GM18870 (cell line): ENCODE measurements around the gene MIEF1.
"Not testable (repeated sequence)": the region's sequence is repeated elsewhere in the genome, so short reads cannot be mapped to it uniquely, and the experiment has no call there.

Source experiments
- ATAC-seq: cut with Tn5 transposase; IDR thresholded peaks from one replicate; pipeline ENCODE4 v1.9.1; 2021; ENCODE audit warnings: moderate library complexity; ENCODE audit not compliant: unreplicated experiment

MIEF1 gene

DNA sequence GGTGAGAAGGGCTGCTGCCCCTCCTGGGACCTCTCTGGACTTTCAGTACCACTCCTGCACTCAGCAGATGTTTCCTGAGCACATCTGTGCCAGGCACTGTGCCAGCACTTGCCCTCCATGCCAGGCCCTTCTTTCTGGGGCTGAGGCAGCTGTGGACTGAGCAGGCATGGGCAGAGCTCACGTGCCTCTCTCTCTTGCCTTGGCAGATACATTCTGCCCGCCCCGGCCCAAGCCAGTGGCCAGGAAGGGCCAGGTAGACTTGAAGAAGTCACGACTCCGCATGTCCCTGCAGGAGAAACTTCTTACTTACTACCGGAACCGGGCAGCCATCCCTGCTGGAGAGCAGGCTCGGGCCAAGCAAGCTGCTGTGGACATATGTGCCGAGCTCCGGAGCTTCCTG lies 9.9 kb downstream of the MIEF1 start:
- ATAC-seq: no peak

DNA sequence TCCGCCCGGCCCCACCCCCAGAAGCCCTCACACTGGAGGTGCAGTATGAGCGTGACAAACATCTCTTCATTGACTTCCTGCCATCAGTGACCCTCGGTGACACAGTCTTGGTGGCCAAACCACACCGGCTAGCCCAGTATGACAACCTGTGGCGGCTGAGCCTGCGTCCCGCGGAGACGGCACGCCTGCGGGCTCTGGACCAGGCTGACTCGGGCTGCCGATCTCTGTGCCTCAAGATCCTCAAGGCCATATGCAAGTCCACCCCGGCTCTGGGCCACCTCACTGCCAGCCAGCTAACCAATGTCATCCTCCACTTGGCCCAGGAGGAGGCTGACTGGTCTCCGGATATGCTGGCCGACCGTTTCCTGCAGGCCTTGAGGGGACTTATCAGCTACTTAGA lies 11.7 kb downstream of the MIEF1 start:
- ATAC-seq: no peak

DNA sequence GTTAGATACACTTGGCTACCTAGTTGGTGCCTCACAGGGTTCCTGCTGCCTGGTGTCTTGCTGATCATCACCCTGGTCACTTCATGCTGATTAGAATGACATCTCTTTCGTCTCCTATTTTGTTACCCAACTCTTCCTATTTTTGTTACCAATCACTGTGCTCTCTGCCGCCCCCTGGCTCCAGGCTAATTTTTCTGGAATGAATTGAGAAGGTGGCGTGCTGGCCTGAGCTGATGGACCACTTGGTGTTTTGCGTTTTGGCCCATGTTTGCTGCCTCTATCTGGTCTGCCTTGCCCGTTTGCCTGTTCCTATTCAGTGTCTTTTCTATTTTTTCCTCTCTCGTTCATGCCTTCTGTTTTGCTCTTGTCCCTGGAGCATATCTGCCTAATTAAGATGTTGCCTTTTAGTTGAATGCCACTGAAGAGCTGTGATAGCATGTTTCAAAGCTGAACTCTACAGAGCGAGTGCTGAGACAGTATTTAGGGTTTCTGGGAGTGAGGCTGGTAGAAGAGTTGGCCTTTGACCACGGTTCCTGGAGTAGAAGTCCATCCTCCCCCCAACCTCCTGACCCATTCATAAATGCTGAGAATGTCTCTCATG lies 12.4 kb downstream of the MIEF1 start:
- ATAC-seq: no peak

DNA sequence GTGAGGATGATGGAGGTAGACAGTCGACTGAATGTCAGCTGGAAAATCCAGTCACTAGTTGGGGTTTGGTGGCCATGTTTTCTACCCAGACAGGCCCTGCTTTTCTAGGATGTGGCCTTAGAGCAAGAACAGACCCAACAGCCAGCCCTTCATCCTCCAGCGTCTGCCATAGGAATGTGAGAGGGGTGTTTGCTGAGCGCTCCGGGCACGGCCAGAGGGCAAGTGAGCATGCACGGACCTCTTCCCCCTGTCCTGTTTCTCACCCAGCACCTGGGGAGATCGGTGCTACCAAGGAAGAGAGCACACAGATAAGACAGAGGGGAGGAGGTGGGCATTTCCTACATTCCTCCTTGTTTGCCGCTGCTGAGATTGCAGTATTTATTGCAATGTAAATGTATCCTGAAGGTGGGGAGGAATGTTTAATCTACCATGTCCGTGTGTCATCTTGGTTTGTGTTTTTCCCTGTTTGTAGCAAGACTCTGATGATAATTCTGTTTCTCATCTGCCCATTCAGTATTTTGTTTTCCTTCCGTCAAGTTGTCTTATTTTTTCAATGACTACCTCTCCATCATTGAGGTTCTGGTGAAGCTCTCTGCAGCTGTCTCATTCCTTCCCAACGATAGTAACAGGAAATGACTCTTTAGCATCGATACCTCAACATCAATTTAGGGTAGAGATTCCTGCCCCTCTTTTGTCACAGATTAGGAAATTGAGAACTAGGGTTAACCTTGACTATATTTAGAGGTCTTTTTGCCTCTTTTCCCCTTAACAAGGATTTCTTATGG lies 13.4 kb downstream of the MIEF1 start:
- no peak for ATAC-seq

DNA sequence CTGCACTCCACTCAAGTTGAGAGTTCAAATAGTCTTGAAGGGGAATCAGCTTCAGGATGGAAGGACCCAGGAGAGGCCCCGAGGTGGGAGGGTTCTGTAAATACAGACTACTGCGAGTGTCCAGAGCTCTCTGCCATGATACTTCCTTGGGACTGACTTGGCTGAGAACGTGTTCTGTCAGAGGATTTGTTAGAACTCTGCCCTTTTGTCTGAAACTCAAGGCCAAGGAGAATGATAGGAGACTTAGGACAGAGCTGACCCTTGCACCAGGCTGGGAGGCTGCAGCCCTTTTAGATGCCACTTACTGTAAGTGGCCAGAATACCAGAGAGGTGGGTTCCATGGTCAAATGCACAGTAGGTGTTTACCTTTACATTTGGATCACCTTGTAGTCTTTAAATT lies 15.4 kb downstream of the MIEF1 start:
- no peak for ATAC-seq

DNA sequence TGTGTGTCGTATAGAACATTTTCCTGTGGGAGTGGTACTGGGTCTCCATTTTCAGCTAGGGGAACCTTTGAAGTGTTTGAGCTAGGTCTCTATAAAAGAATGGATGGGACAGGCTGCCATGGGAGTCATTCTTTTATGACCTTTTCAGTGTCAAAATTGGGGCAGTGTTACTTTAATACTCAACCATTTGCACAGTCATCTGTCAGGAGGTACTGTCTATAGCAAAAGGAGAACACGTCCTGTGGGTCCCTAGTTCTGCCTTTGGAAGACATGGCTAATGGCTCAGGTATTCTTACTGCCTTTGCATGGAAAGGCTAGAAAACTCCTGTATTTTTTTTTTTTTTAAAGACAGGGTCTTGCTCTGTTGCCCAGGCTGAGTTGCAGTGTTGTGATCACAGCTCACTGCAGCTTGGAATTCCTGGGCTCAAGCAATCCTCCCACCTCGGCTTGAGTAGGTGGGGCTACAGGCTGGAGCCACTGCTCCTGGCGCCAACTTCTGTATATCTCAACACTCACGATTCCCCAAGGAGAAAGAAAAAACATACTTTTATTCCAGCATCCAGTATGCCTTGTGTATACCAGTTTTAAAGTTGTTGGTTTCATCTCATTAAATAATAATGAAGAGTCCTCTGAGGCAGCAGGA lies 16.2 kb downstream of the MIEF1 start:
- no peak for ATAC-seq

DNA sequence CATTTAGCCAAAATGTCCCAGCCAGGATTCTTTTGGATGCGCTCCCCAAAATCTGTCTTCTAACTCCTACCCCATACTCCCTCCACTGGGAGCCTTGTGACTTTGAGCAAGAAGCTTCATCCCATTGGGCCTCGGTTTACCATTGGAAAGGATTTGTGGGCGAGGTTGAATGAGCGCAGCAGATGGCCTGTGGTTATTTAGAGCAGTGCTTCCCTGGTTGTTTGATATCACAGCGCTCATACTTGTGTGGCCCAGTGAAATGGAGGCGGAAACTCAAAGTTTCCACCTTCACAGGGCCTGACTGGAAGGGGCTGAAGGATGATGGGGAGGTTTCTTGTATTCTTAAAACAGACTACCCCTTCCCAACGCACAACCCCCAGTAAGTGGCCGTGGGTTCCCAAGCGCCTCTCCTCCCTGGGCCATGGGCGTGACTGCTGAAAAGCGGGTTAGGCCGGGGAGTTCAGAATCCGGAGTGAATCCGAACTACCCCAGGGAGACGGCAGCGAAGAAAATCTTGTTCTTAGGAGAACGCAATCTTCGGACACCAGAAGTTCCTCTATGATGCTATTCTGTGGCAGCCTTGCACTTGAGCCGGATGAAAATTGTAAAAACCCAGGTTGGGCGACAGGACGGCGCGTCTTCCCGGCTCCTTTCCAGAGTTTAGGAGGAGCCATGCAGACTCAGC lies 17.0 kb downstream of the MIEF1 start:
- ATAC-seq: no peak

DNA sequence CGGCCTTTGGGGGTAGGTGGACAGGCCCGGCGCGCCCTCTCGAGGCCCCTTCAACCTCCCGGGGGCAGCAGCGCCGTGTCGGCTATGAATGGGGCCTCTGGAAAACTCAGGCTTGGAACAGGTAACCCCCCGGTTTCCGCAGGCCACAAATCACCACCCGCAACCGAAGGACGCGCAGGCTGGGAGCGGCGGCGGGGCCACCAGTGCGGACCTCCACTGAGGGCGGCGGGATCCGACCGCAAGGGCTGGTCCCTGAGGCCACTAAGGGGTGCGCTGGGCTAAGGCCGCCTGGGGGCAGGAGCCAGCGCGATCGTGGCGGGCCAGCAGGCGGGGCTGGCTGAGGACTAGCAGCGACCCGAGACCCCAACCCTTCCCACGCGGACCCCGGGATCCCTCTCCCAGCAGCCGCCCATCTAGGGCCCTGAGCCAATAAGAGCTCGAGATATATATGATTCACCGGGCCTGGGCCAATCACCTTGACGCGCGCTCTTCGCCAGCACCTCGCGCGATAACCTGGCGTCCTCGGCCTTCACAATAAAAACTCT lies 17.7 kb downstream of the MIEF1 start:
- ATAC-seq: peak; percentile 74

DNA sequence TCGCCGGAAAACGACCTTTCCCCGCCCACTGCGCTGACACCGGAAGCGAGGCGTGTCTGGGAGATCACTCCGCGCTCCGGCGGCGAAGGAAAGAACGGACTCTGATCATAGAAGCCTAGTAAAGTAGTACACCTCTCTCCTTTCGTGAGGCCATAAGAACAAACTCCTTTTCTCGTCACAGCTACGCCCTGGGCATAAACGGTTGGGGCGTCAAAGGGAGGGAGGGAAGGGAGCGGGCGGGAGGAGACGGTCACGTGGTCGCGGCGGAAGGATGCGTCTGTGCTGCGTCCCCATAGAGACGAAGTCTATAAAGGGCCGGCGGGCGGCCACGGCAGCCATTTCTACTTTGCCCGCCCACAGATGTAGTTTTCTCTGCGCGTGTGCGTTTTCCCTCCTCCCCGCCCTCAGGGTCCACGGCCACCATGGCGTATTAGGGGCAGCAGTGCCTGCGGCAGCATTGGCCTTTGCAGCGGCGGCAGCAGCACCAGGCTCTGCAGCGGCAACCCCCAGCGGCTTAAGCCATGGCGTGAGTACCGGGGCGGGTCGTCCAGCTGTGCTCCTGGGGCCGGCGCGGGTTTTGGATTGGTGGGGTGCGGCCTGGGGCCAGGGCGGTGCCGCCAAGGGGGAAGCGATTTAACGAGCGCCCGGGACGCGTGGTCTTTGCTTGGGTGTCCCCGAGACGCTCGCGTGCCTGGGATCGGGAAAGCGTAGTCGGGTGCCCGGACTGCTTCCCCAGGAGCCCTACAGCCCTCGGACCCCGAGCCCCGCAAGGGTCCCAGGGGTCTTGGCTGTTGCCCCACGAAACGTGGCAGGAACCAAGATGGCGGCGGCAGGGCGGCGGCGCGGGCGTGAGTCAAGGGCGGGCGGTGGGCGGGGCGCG lies 18.4 kb downstream of the MIEF1 start, which contains the start of gene ATF4:
Gene ATF4 (plus strand): TSS at position 337 of the 880 bp plus-strand sequence. CDS start 884 bp downstream, outside the sequence.
- peak; percentile 27 for ATAC-seq

DNA sequence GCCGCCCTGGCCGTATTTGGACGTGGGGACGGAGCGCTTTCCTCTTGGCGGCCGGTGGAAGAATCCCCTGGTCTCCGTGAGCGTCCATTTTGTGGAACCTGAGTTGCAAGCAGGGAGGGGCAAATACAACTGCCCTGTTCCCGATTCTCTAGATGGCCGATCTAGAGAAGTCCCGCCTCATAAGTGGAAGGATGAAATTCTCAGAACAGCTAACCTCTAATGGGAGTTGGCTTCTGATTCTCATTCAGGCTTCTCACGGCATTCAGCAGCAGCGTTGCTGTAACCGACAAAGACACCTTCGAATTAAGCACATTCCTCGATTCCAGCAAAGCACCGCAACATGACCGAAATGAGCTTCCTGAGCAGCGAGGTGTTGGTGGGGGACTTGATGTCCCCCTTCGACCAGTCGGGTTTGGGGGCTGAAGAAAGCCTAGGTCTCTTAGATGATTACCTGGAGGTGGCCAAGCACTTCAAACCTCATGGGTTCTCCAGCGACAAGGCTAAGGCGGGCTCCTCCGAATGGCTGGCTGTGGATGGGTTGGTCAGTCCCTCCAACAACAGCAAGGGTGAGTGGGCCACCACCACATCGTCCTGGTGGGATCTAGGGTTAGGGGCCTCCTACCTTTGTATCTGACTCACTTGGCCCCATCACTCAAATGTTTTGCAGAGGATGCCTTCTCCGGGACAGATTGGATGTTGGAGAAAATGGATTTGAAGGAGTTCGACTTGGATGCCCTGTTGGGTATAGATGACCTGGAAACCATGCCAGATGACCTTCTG lies 19.2 kb downstream of the MIEF1 start:
- ATAC-seq: not testable (repeated sequence)

DNA sequence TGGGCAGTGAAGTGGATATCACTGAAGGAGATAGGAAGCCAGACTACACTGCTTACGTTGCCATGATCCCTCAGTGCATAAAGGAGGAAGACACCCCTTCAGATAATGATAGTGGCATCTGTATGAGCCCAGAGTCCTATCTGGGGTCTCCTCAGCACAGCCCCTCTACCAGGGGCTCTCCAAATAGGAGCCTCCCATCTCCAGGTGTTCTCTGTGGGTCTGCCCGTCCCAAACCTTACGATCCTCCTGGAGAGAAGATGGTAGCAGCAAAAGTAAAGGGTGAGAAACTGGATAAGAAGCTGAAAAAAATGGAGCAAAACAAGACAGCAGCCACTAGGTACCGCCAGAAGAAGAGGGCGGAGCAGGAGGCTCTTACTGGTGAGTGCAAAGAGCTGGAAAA lies 20.0 kb downstream of the MIEF1 start:
- not testable (repeated sequence) for ATAC-seq

DNA sequence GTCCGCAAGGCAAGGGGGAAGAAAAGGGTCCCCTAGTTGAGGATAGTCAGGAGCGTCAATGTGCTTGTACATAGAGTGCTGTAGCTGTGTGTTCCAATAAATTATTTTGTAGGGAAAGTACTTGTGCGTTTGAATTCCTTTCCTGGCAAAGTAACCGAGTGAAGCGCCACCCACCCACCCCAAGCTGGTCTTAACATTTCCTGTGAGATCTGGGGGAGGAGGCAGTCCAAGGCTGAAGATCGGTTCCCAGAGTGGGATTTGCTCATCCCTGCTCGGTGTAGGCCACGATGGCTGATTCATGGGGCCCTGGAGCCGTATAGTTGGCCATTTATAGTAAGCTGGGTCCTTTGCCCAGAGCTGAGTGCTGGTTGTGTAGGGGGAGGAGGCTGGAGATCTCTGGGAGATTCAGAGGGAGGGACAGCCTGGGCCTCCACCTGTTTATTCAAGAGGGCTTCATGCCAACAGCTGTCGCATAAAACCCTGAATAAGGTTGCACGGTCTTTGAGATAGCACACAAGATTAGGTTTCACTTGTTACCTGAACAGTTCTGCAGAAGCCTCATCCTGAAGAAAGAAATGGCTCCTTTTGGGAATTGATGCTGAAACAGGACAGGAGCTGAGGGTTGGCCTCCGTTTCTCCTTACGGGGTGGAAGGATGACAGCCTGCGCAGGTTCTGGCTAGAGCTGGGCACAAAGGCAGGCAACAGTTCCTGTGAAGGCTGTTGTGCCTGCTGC lies 20.6 kb downstream of the MIEF1 start:
- ATAC-seq: no peak

DNA sequence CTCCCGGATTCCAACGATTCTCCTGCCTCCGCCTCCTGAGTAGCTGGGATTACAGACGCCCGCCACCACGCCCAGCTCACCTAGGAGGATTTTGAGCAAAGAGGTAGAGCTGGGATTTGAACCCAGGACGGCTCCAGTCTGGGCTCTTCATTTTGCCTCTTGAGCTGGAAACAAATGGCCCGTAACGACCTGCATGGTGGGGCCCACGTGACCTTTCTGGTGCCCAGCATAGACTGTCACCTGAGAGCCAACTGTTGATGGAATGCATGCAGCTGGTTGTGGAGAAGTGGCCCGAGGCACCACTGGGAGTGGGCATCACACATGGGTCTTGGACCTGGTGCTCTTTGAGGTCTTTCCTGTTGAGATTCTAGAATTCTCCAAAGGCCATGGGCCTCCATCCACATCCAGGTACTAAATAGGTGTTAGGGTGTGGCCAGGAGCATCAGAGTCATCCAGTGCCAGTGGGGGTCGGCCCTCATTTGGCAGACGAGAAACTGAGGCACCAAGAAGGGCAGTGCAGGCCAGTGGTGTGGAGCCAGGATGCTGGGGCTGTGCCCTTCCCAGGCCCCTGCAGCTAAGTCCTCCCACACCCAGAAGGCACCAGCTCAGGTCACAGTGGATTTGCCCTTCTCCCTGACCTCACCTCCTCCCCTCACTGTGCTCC lies 22.1 kb downstream of the MIEF1 start:
- ATAC-seq: no peak

DNA sequence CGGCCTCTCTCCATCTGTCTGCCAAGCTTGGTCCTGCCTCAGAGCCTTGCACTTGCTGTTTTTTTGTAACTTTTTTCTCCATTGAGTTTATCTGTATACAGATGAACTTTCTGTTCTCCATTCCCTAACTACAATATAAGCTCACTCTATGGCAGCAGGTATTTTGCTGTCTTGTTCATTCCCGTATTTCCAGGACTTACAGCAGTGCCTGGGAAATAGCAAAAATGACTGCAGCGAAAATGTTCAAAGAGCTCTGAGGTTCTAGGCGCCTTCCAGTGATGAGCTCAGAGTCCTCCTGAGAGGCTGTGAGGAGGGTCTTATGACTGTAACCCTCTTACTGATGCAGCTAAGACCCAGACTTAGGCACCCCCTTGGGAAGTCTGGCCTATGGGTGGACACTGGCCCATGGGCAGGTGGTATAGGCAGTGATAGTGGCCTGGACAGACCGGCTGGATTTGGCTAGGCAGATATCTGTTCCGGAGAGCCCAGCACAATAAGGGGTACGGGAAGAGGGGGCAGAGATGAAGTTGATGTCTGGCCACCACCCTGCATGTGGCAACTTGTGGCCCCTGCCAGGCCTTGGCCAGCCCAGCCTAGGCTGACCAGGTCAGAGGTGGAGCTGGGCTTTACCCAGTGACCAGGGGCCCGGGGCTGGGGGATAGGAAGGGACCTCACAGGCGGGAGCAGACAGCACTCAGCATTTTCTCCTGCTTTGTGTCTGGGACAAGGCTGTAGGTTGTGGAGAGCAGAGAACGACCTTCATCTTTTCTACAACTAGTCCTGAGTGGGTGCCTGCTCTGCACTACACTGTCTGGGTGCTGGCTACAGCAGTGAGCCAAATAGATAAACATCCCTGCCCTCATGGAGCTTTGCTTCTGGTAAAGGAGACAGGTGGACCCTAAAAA lies 22.9 kb downstream of the MIEF1 start:
- ATAC-seq: no peak

DNA sequence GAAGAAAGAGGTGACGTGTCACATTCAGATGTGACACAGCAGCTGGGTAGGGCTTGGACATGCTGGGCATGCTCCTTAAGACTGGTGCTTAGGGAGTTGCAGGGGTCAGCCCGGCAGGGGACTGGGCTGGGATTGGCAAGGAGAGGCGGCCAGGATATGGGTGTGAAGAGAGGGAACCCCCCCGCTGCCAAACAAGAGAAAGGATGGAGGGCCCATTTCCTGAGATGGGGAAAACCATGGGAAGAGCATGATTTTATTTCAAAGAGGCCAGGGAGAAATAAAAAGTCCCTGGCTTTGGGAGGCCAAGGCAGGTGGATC lies 23.5 kb downstream of the MIEF1 start:
- ATAC-seq: no peak

DNA sequence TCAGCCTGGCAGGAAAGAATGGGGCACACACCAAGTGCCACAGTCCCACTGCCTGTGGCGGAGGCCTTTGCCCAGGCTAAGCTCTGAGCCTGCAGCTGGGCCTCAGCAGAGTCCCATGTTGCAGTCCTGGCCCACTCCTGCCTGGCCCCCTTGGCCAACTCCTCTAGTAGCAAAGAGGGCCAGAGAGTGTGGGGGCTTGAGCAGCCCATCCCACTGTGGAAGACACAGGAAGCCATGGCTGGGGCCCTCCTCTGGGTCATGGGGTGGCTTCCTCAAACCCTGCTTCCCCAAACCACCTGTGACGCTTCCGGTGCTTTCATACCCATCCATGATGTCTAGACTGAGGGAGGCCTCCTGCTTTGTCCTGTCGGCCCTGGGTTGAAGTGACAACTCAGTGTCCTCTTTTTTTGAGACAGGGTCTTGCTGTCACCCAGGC lies 24.7 kb downstream of the MIEF1 start:
- no peak for ATAC-seq

DNA sequence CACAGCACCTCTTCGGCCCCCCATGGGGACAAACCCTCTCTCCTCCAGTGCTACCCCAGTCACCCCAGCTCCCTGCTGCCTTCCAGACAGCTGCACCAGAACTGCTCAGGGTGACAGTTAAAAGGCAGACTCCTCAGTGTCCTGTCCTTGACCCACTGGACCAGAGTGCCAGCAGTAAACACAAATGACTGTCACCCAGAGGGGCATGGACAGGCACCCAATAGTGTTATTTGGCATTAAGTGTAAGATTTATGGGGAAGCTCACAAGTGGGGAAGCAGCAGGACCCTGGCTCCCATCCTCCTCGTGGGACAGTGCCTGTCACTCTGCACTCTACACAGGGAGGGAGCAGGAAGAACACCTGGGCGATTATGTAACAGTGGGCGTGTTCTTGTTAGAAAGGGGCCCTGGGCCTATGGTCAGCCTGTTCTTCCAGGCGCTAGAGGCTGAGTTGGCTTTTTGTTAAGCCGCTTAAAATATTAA lies 25.4 kb downstream of the MIEF1 start:
- ATAC-seq: no peak
